GM19324 (cell line): Measurements from ENCODE around the gene TRIM33.

Experiments
- ATAC-seq: cut with Tn5 transposase; IDR thresholded peaks from one replicate; pipeline ENCODE4 v1.9.1; 2021; ENCODE audit warnings: mild to moderate bottlenecking, moderate library complexity; ENCODE audit not compliant: unreplicated experiment, low FRiP score

The TRIM33 gene

GRCh38 chr1:114511032-114511785, at the start of gene TRIM33:
Gene TRIM33 (minus strand): TSS chr1:114511203. CDS start chr1:114511076, 127 bp downstream.
- ATAC-seq: peak; percentile 84

- ATAC-seq: no peak
Observed at GRCh38 chr1:114559356-114559755, 48.4 kb upstream of the TRIM33 start.

- ATAC-seq: no peak
Observed at GRCh38 chr1:114558544-114558943, 47.5 kb upstream of the TRIM33 start.

GRCh38 chr1:114554577-114554976, 43.6 kb upstream of the TRIM33 start:
- no peak for ATAC-seq

- no peak for ATAC-seq
Observed at GRCh38 chr1:114552106-114552639, 41.2 kb upstream of the TRIM33 start.

GRCh38 chr1:114551400-114551799, 40.4 kb upstream of the TRIM33 start:
- no peak for ATAC-seq

- no peak for ATAC-seq
Observed at GRCh38 chr1:114550336-114550735, 39.3 kb upstream of the TRIM33 start.

GRCh38 chr1:114549137-114549536, 38.1 kb upstream of the TRIM33 start:
- ATAC-seq: no peak

GRCh38 chr1:114547076-114547475, 36.1 kb upstream of the TRIM33 start:
- no peak for ATAC-seq

GRCh38 chr1:114545796-114546195, 34.8 kb upstream of the TRIM33 start:
- ATAC-seq: no peak

GRCh38 chr1:114545315-114545714, 34.3 kb upstream of the TRIM33 start:
- no peak for ATAC-seq

GRCh38 chr1:114540821-114541220, 29.8 kb upstream of the TRIM33 start:
- no peak for ATAC-seq

- ATAC-seq: no peak
Observed at GRCh38 chr1:114540272-114540671, 29.3 kb upstream of the TRIM33 start.

GRCh38 chr1:114536043-114536442, 25.0 kb upstream of the TRIM33 start:
- ATAC-seq: no peak

GRCh38 chr1:114535401-114535800, 24.4 kb upstream of the TRIM33 start:
- ATAC-seq: no peak

GRCh38 chr1:114531094-114531493, 20.1 kb upstream of the TRIM33 start:
- ATAC-seq: no peak

- ATAC-seq: no peak
Observed at GRCh38 chr1:114530224-114530623, 19.2 kb upstream of the TRIM33 start.

- no peak for ATAC-seq
Observed at GRCh38 chr1:114524944-114525343, 13.9 kb upstream of the TRIM33 start.

GRCh38 chr1:114522264-114522575, 11.2 kb upstream of the TRIM33 start:
- ATAC-seq: no peak

GRCh38 chr1:114521396-114522263, 10.6 kb upstream of the TRIM33 start:
- no peak for ATAC-seq

GRCh38 chr1:114517348-114517747, 6.3 kb upstream of the TRIM33 start:
- ATAC-seq: no peak
